ENCODE results near the gene CEP131.

Gene CEP131

GRCh38 chr17:81222906-81223761 is at the start of gene CEP131:
CEP131 (minus strand) TSS chr17:81222965; CDS start chr17:81220056, 2,909 bp downstream.
- peak; percentile 100 for DNase-seq (ENCODE audit: low read depth)

GRCh38 chr17:81271226-81271625 is 48.5 kb upstream of the CEP131 start:
- DNase-seq (ENCODE audit: low read depth): no peak

- DNase-seq (ENCODE audit: low read depth): no peak
Measured at GRCh38 chr17:81270279-81270678, 47.5 kb upstream of the CEP131 start.

- no peak for DNase-seq (ENCODE audit: low read depth)
Measured at GRCh38 chr17:81267390-81268067, 44.8 kb upstream of the CEP131 start.

GRCh38 chr17:81265576-81265975 is 42.8 kb upstream of the CEP131 start:
- DNase-seq (ENCODE audit: low read depth): no peak

- no peak for DNase-seq (ENCODE audit: low read depth)
Measured at GRCh38 chr17:81264640-81265039, 41.9 kb upstream of the CEP131 start.

GRCh38 chr17:81263371-81264181 is 40.8 kb upstream of the CEP131 start:
- DNase-seq (ENCODE audit: low read depth): no peak

- no peak for DNase-seq (ENCODE audit: low read depth)
Measured at GRCh38 chr17:81261582-81262336, 39.0 kb upstream of the CEP131 start.

- no peak for DNase-seq (ENCODE audit: low read depth)
Measured at GRCh38 chr17:81261096-81261495, 38.3 kb upstream of the CEP131 start.

GRCh38 chr17:81260641-81261040 is 37.9 kb upstream of the CEP131 start:
- DNase-seq (ENCODE audit: low read depth): no peak

GRCh38 chr17:81260171-81260570 is 37.4 kb upstream of the CEP131 start:
- DNase-seq (ENCODE audit: low read depth): no peak

- DNase-seq (ENCODE audit: low read depth): no peak
Measured at GRCh38 chr17:81259058-81259605, 36.4 kb upstream of the CEP131 start.

GRCh38 chr17:81258292-81258691 is 35.5 kb upstream of the CEP131 start:
- DNase-seq (ENCODE audit: low read depth): no peak

- no peak for DNase-seq (ENCODE audit: low read depth)
Measured at GRCh38 chr17:81257533-81257932, 34.8 kb upstream of the CEP131 start.

- DNase-seq (ENCODE audit: low read depth): no peak
Measured at GRCh38 chr17:81256616-81257015, 33.9 kb upstream of the CEP131 start.

- no peak for DNase-seq (ENCODE audit: low read depth)
Measured at GRCh38 chr17:81254955-81255717, 32.4 kb upstream of the CEP131 start.

GRCh38 chr17:81253358-81254131 is 30.8 kb upstream of the CEP131 start:
- peak; percentile 21 for DNase-seq (ENCODE audit: low read depth)

GRCh38 chr17:81252987-81253329 is 30.2 kb upstream of the CEP131 start:
- DNase-seq (ENCODE audit: low read depth): no peak

GRCh38 chr17:81252326-81252986 is 29.7 kb upstream of the CEP131 start:
- no peak for DNase-seq (ENCODE audit: low read depth)
